Activated T-cell treated with anti-CD3 and anti-CD28 coated beads, Interleukin-2, amount 50 U/mL, for 24 hours (primary cell): ENCODE data around the gene DLG2.

Experiments
- DNase-seq: peaks from one replicate; pipeline ENCODE4 v3.0.0-alpha.2; 2020
- H3K27ac Mint-ChIP-seq: 2 replicates; pipeline ENCODE4 v1.8.0; 2020; ENCODE audit warnings: mild to moderate bottlenecking, mixed read lengths
- H3K27me3 Mint-ChIP-seq: 2 replicates; pipeline ENCODE4 v1.8.0; 2020; ENCODE audit warnings: mixed read lengths
- H3K36me3 Mint-ChIP-seq: 2 replicates; pipeline ENCODE4 v1.8.0; 2020; ENCODE audit warnings: low read depth, mixed read lengths
- H3K4me1 Mint-ChIP-seq: 2 replicates; pipeline ENCODE4 v1.8.0; 2020; ENCODE audit warnings: low read depth, mixed read lengths
- H3K4me3 Mint-ChIP-seq: 2 replicates; pipeline ENCODE4 v1.8.0; 2020; ENCODE audit warnings: mild to moderate bottlenecking, moderate library complexity, mixed read lengths
- H3K9me3 Mint-ChIP-seq: 2 replicates; pipeline ENCODE4 v1.8.0; 2020; ENCODE audit warnings: mixed read lengths

Gene DLG2

GRCh38 chr11:83809274-83809673 is 1817.9 kb downstream of the DLG2 start:
- no peaks in the 10 kb centered on the region for H3K4me1 Mint-ChIP-seq
- no peak overlapping the region for H3K4me3 Mint-ChIP-seq
- H3K27ac Mint-ChIP-seq = no peak overlapping the region
- H3K27me3 Mint-ChIP-seq = peaks cover 15% of the 10 kb centered on the region
- H3K36me3 Mint-ChIP-seq = no peaks in the 10 kb centered on the region
- DNase-seq = no peak
- no peaks in the 10 kb centered on the region for H3K9me3 Mint-ChIP-seq

DNA sequence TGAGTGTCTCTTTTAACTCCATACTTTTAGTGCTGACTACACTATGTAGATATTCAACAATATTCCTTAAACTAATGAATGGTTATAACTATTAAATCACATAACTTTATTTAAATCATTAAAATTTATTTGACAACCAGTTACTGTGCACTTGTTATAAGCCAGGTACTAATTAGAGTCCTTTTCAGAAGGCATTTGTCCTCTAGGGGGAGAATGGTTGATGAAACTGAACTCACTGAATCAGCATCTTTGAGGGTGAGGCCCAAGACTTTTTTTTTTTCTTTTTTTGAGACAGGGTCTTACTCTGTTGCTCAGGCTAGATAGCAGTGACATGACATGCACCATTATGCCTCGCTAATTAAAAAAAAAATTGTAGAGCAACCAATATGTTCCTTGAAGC is 1825.3 kb downstream of the DLG2 start:
- no peaks in the 10 kb centered on the region for H3K9me3 Mint-ChIP-seq
- no peak for DNase-seq
- no peaks in the 10 kb centered on the region for H3K36me3 Mint-ChIP-seq
- H3K27ac Mint-ChIP-seq = no peak overlapping the region
- H3K27me3 Mint-ChIP-seq = no peaks in the 10 kb centered on the region
- no peak overlapping the region for H3K4me3 Mint-ChIP-seq
- H3K4me1 Mint-ChIP-seq = no peaks in the 10 kb centered on the region

GRCh38 chr11:83793310-83793709 is 1833.8 kb downstream of the DLG2 start:
- H3K36me3 Mint-ChIP-seq = no peaks in the 10 kb centered on the region
- no peak for DNase-seq
- no peak overlapping the region for H3K4me3 Mint-ChIP-seq
- H3K9me3 Mint-ChIP-seq = no peaks in the 10 kb centered on the region
- no peaks in the 10 kb centered on the region for H3K4me1 Mint-ChIP-seq
- H3K27ac Mint-ChIP-seq = no peak overlapping the region
- H3K27me3 Mint-ChIP-seq = peaks cover 7% of the 10 kb centered on the region

- H3K4me3 Mint-ChIP-seq = no peak overlapping the region
- DNase-seq = no peak
Measured at GRCh38 chr11:83791557-83791956, 1835.6 kb downstream of the DLG2 start.

GRCh38 chr11:83785942-83786341 is 1841.2 kb downstream of the DLG2 start:
- Mint-ChIP-seq H3K9me3 (no peaks in the 10 kb centered on the region), H3K4me3 (no peak overlapping the region)

More at GRCh38 chr11:83791557-83791956, 1835.6 kb downstream of the DLG2 start:
- H3K27ac Mint-ChIP-seq = no peak overlapping the region
- H3K27me3 Mint-ChIP-seq = peaks cover 7% of the 10 kb centered on the region
- no peaks in the 10 kb centered on the region for H3K4me1 Mint-ChIP-seq
- no peaks in the 10 kb centered on the region for H3K9me3 Mint-ChIP-seq
- H3K36me3 Mint-ChIP-seq = no peaks in the 10 kb centered on the region

DNA sequence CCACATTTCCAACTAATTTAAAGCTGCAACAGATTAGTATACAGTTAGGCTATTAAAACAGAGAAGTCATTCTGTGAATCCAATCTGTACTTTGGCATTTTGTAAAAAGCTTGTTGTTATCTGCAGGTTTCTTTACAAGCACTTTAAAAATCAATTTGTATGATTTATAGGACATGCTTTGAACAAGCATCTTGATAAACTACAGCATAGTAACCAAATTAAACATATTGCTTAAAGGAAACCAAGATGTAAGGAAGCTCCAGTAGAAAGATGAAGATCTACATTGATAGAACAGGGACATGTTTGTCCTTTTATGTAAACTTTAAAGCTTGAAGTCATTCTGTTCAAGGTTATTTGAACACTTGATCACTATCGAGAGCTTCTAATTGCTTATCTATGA is 1842.7 kb downstream of the DLG2 start:
- H3K27me3 Mint-ChIP-seq = no peaks in the 10 kb centered on the region
- no peaks in the 10 kb centered on the region for H3K9me3 Mint-ChIP-seq
- H3K36me3 Mint-ChIP-seq = no peaks in the 10 kb centered on the region
- DNase-seq = no peak
- no peaks in the 10 kb centered on the region for H3K4me1 Mint-ChIP-seq
- H3K4me3 Mint-ChIP-seq = no peak overlapping the region
- H3K27ac Mint-ChIP-seq = no peak overlapping the region

More at GRCh38 chr11:83785942-83786341, 1841.2 kb downstream of the DLG2 start:
- Mint-ChIP-seq H3K27me3 (no peaks in the 10 kb centered on the region), H3K36me3 (no peaks in the 10 kb centered on the region), H3K27ac (no peak overlapping the region), H3K4me1 (no peaks in the 10 kb centered on the region)
- no peak for DNase-seq

GRCh38 chr11:83782329-83782728 is 1844.8 kb downstream of the DLG2 start:
- Mint-ChIP-seq H3K4me3 (no peak overlapping the region), H3K27ac (no peak overlapping the region), H3K27me3 (no peaks in the 10 kb centered on the region), H3K36me3 (no peaks in the 10 kb centered on the region), H3K4me1 (no peaks in the 10 kb centered on the region), H3K9me3 (no peaks in the 10 kb centered on the region)
- DNase-seq = no peak

DNA sequence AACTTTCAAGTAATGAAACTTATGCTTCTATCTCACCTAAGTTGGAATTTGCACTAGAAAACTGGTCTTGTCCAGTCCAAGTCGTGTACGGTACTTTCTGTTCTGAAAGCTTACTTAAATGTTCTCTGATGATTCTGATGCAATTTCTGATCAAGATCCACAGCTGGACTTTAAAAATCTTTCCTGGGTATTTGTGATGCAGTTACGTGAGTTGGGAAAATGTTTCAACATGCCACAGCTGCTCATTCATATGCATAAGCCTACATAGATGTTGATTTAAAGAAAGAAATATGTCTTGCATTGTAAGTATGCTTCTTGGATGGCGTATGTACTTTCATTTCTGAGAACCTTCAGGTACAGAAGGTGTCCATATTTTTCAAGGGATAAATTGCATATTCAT is 1847.3 kb downstream of the DLG2 start:
- Mint-ChIP-seq H3K4me1 (no peaks in the 10 kb centered on the region), H3K36me3 (no peaks in the 10 kb centered on the region), H3K4me3 (no peak overlapping the region), H3K27me3 (peaks cover 4% of the 10 kb centered on the region), H3K9me3 (no peaks in the 10 kb centered on the region), H3K27ac (no peak overlapping the region)
- no peak for DNase-seq

DNA sequence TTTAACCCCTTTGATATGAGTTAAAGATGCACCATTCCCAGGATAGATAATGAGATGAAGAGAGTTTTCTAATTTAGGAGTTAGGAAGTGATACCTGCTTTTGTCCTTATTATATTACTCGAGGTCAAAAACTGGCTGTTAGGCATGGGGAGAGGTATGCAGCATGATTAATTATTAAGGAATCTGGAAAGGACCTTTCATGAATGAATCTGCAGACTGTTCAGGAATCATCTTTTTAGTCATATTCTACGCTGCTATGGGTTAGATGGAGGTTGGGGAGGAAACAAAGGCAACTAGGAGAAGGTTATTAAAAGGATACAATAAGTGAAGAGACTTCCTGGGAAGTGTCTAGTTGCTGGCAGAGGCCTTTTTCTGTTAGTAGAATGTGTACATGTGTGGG is 1848.5 kb downstream of the DLG2 start:
- H3K27me3 Mint-ChIP-seq = peaks cover 4% of the 10 kb centered on the region

DNA sequence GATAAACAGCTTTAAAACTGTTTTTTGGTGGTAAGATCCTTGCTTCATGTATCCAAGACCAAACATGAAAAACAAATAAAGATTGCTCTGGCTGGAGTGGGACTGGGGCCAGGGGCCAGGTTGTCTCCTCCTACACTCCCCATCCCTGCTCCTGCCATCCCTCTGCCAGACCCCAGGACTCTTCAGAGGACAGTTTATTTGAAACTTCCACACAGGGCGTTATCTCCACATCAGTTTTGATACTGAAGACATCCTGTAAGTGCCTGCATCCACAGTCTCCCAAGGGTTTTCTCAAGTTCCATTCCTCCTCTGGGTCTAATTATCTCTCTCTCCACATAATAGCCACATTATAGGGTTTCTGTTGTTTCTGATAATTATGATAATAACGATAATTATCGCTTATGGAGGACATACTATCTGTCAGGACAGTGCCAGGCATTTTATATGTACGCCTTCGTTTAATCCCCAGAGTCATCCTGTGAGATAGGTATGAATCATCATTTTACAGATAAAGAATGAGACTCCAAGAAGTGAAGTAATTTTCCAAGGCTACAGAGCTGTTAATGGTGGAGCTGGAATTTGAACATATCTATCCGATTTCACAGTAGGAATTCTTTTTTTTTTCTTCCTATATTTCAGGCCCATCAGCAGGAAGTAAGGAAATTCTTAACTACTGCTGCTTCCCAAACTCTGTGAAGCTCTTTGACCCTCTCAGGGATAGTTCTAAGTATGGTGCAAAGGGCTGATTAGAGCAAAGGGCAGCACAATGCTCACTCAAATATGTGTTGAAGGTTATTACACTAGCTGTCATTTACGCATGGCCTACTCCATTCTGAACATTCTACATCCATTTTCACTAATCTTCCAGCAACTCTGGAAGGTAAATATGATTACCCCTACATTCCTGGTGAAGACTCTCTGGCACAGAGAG is 1852.9 kb downstream of the DLG2 start:
- Mint-ChIP-seq H3K36me3 (no peaks in the 10 kb centered on the region), H3K4me3 (no peak overlapping the region), H3K9me3 (no peaks in the 10 kb centered on the region), H3K4me1 (no peaks in the 10 kb centered on the region), H3K27ac (no peak overlapping the region), H3K27me3 (peaks cover 9% of the 10 kb centered on the region)
- DNase-seq = no peak

More for the DNA sequence above, 1848.5 kb downstream of the DLG2 start:
- H3K4me1 Mint-ChIP-seq = no peaks in the 10 kb centered on the region
- H3K36me3 Mint-ChIP-seq = no peaks in the 10 kb centered on the region
- H3K27ac Mint-ChIP-seq = no peak overlapping the region
- H3K9me3 Mint-ChIP-seq = no peaks in the 10 kb centered on the region
- no peak overlapping the region for H3K4me3 Mint-ChIP-seq
- DNase-seq = no peak

DNA sequence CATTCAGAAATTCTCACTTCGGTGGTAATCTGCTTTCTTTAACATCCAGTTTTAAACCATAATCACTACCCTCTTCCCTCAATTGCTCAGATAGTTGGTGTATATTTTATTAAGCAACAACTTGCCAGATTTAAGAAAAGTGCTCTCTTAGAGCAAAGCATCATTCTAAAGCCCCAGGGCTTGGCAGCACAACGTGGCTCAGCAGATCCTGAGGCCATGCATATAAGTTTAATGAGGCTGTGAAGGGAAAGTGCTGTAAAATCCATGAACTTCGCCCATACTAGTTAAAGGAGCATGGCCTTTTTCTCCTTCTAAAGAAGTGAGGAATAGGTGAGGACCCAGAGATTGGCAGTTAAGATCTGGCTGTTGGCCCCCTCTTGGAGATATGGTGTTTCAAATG is 1858.7 kb downstream of the DLG2 start:
- no peaks in the 10 kb centered on the region for H3K4me1 Mint-ChIP-seq
- no peak overlapping the region for H3K4me3 Mint-ChIP-seq
- no peaks in the 10 kb centered on the region for H3K9me3 Mint-ChIP-seq
- H3K36me3 Mint-ChIP-seq = no peaks in the 10 kb centered on the region
- DNase-seq = no peak
- H3K27ac Mint-ChIP-seq = no peak overlapping the region
- H3K27me3 Mint-ChIP-seq = peaks cover 5% of the 10 kb centered on the region

DNA sequence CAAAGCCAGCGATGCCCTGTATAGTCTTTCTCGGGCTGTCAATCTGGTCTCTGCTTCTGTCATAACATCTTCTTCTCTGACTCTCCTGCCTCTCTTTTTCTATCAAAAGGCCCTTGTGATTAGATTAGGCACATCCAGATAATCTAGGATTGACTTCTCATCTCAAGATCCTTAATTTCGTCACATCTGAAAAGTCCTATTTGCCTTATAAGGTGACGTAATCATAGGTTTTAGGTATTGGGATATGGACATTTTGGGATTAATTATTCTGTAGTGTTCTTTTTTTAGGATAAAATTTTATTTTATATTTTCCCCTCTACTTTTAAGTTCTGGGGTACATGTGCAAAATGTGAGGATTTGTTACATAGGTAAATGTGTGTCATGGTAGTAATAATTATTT is 1860.2 kb downstream of the DLG2 start:
- Mint-ChIP-seq H3K27ac (no peak overlapping the region), H3K36me3 (no peaks in the 10 kb centered on the region), H3K4me1 (no peaks in the 10 kb centered on the region), H3K9me3 (no peaks in the 10 kb centered on the region), H3K27me3 (peaks cover 5% of the 10 kb centered on the region), H3K4me3 (no peak overlapping the region)
- no peak for DNase-seq

- H3K27me3 Mint-ChIP-seq = no peaks in the 10 kb centered on the region
- DNase-seq = no peak
- no peaks in the 10 kb centered on the region for H3K4me1 Mint-ChIP-seq
- no peak overlapping the region for H3K4me3 Mint-ChIP-seq
- no peaks in the 10 kb centered on the region for H3K9me3 Mint-ChIP-seq
- no peak overlapping the region for H3K27ac Mint-ChIP-seq
- H3K36me3 Mint-ChIP-seq = no peaks in the 10 kb centered on the region
Measured at GRCh38 chr11:83764643-83765042, 1862.5 kb downstream of the DLG2 start.

DNA sequence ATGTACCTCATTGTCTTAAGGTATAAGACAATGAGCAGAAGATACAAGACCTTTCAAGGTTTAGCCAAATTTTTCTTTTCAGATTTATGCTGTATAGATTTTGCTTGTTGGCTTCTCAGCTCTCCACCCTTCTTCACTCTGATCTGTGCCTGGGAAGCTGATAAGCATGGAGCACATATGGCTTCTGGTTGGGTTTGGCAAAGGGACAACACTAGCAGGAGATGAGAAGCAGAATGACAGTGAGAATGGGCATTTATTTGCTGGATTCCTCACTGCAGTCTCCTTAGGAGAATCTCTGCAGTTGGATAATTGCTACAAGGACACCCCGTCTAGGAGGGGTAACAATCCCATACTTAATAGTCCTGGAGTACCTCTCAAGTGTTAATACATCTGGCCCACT is 1866.2 kb downstream of the DLG2 start:
- H3K4me3 Mint-ChIP-seq = no peak overlapping the region

DNA sequence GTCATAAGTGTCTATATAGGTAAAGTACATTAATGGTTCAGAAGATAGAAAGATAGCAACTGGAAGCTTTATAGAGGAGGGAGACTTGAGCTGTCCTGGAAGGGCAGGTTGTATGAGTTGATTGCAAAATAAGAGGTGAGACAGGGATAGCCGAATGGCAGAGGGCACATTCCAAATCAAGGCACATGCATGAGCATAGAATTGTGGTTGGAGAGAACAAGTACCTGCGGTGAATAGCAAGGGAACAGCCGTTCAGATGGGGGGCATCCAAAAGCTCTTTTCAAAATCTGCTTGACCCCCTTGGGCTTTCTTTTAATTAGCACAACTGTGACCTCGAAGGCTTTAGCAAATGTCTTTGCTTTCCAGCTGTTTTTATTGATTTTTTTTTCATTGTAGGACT is 1868.0 kb downstream of the DLG2 start:
- no peaks in the 10 kb centered on the region for H3K9me3 Mint-ChIP-seq
- no peak overlapping the region for H3K27ac Mint-ChIP-seq
- DNase-seq = no peak
- H3K36me3 Mint-ChIP-seq = no peaks in the 10 kb centered on the region
- H3K4me1 Mint-ChIP-seq = no peaks in the 10 kb centered on the region
- no peaks in the 10 kb centered on the region for H3K27me3 Mint-ChIP-seq
- H3K4me3 Mint-ChIP-seq = no peak overlapping the region

More for the DNA sequence above, 1866.2 kb downstream of the DLG2 start:
- no peaks in the 10 kb centered on the region for H3K4me1 Mint-ChIP-seq
- no peak overlapping the region for H3K27ac Mint-ChIP-seq
- no peaks in the 10 kb centered on the region for H3K27me3 Mint-ChIP-seq
- no peaks in the 10 kb centered on the region for H3K36me3 Mint-ChIP-seq
- no peaks in the 10 kb centered on the region for H3K9me3 Mint-ChIP-seq
- DNase-seq = no peak
